Measurements from ENCODE around the gene CCDC106.

CCDC106 gene

DNA sequence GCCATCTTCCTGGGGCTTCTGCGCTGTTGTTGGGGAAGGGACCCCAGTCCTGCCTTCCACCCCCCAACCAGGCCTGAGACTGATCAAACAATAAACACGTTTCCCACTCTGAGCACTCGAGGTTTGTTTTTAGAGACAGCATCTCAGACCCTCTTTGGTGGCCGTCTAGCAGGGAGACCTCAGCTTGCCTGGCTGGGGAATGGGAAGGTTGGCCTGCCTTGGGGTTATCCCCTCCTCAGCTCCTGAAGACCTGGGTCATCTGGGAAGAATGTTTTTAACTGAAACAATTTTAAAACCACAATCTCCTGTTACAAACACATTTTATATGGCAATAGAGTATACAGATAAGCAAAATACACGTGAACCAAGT lies 2.5 kb upstream of the CCDC106 start:
- peak overlapping the region; percentile 71; the same call in 1 of the 2 replicates for H3K4me3 ChIP-seq (ENCODE audit: low read depth, low read length)
- no peak for DNase-seq (ENCODE audit: low read depth)
- TF ChIP-seq, protein P1, sequence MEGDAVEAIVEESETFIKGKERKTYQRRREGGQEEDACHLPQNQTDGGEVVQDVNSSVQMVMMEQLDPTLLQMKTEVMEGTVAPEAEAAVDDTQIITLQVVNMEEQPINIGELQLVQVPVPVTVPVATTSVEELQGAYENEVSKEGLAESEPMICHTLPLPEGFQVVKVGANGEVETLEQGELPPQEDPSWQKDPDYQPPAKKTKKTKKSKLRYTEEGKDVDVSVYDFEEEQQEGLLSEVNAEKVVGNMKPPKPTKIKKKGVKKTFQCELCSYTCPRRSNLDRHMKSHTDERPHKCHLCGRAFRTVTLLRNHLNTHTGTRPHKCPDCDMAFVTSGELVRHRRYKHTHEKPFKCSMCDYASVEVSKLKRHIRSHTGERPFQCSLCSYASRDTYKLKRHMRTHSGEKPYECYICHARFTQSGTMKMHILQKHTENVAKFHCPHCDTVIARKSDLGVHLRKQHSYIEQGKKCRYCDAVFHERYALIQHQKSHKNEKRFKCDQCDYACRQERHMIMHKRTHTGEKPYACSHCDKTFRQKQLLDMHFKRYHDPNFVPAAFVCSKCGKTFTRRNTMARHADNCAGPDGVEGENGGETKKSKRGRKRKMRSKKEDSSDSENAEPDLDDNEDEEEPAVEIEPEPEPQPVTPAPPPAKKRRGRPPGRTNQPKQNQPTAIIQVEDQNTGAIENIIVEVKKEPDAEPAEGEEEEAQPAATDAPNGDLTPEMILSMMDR (IDR thresholded peaks at IDR 0.05; ENCODE audit: low read depth, low read length, missing control alignments) = no peak

DNA sequence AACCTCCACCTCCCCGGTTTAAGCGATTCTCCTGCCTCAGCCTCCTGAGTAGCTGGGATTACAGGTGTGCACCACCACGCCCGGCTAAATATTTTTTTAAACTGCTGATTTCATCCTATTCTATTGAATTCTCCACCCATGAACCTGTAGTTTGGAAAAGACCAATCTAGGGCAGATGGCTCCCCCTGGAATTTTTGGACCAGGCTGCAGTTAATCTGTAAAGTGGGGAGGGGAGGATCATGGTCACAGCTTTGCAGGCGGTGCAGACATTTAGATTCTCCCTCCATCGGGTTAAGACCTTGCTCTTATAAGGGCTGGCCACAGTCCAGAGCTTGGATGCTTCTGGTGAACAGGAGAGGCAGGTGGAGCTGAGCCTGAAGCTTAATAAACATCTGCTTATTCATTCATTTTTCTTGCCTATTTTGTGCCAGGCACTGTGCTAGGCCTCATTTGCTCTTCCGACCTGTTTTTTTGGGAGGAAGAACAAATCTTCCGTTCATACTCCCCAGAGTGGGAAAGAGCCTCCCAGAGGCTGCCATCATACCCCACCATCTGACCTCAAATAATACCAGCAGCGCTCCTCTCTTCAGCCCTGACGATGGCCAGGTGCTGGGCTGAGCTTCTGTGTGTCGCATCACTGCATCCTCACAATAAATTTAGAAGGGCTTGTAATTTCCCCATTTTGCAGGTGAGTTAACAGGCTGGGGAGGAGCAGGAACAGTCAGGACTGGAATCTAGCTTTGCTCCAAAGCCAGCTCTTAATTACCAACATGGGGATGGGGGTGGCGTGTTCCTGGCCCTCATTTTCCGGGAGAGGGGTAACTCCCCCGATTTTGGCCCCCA lies 902 bp upstream of the CCDC106 start:
- no peak for DNase-seq (ENCODE audit: low read depth)
- TF ChIP-seq, protein P1 (IDR thresholded peaks at IDR 0.05; ENCODE audit: low read depth, low read length, missing control alignments) = no peak
- H3K4me3 ChIP-seq (ENCODE audit: low read depth, low read length) = peak overlapping the region; percentile 64

DNA sequence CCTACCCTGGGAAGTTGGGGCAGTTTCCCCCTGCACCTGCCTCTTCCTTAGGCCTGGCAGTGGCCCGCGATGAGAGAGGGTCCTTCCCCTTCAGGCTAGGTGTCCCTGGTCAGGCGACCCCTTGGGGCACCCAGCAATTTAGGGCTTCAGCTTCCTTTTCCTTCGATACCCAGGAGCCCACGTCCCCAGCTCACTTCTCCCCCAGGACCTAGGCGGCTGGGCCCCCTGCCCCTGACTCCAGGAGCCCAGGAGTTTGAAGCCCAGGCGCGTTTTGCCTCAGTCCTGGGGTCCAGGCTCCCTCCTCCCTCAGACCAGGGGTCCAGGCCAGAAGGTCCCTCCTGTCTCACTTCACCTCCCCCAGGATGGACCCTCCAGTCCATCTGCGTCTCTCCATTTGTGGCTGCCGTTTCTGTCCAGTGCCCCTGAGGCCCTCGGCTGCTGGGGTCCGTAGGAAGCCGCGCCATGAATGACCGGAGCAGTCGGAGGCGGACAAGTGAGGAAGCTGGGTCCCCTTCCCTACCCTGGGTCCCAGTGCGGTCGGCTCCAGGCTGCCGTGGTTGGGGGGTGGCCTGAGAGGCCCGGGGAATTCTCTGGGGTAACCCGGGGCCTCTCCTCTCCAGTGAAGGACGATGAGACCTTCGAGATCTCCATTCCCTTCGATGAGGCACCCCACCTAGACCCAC lies 714 bp downstream of the CCDC106 start:
- H3K4me3 ChIP-seq (ENCODE audit: low read depth, low read length) = peak overlapping the region; percentile 64
- DNase-seq (ENCODE audit: low read depth) = no peak
- TF ChIP-seq, protein P1 (IDR thresholded peaks at IDR 0.05; ENCODE audit: low read depth, low read length, missing control alignments) = no peak

DNA sequence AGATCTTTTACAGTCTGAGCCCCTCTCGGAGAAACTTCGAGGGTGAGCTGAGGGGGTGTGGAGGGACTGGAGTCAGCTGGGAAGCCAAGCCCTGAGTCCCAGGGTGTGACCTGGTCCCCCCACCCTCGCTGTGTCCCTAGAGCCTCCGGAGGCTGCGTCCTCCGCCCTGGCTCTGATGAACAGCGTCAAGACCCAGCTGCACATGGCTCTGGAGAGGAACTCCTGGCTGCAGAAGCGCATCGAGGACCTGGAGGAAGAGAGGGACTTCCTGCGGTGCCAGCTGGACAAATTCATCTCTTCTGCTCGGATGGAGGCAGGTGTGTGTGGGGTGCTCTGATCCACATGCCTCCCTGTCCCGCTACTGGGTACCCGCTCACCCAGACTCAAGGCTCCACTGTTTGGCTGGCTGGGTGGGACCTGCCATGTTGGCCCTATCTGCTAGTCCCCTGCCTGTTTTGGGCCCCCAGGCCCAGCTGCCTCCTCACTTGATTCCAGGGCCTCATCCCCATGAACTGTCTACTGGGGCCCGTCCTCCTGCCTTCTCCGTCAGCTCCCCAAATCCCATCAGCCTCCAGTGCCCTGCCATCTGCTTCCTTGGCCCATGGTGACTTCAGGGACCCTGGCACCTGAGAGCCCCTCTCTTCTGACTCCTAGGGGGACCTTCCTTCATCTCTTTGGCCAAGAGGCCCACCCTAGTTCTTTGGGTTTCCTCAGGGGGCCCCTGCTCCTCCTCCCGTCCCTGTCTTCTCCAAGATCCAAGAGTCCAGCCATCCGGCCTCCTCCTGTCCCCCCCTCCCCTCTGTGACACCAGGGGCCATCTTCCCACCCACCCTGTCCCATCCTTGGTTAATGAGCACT lies 1.5 kb downstream of the CCDC106 start:
- H3K4me3 ChIP-seq (ENCODE audit: low read depth, low read length) = peak overlapping the region; percentile 64
- no peak for DNase-seq (ENCODE audit: low read depth)
- TF ChIP-seq, protein P1 (IDR thresholded peaks at IDR 0.05; ENCODE audit: low read depth, low read length, missing control alignments) = no peak

DNA sequence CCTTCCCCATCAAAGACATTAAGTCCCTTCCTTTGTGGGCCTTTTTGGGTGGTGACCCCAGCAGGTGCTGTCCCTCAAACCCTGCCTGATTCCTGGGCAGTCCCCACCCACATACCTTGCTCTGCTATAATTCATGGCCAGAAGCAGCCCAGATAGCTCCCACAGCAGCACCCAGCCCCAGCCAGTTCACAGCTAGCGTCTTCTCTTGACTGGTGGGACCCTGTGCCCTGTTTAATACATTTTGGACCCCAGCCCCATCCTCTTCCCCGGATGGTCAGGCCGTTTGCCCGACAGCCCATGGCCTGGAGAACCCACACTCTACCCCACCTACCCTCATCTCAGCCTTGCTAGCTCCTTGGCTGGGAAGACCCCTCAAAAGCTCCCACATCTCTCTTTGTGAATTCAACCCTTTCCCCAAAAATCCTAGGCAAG lies 2.1 kb downstream of the CCDC106 start:
- DNase-seq (ENCODE audit: low read depth) = no peak
- TF ChIP-seq, protein P1 (IDR thresholded peaks at IDR 0.05; ENCODE audit: low read depth, low read length, missing control alignments) = no peak
- no peak overlapping the region for H3K4me3 ChIP-seq (ENCODE audit: low read depth, low read length)

DNA sequence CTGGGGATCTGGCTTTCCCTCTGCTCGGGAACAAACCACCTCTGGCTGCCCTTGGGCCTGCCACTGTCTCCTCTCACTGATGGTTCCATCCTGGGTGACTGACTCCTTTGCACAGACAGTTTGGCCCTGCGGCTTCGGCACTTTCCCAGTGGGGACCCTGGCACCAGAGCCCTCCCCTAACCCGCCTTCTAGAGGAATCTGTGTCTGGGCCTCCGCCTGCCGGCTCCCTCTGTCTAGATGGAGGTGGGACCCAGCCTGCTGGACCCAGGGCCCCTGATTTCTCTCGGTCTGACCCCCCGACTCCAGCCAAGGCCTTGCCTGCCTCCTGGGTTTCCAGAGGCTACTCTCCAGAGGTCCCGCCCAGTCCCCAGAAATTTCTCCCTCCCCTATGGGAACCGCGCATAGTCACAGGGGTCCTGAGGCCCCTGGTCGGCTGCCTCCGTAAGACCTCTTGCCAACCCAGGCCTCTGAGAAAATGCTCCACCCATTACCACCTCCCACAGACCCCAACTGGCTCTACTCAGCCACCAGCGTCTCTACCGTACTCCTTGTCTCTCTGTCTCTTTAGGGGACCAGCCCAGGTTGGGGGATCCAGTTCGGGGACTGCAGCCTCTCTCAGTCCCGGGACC lies 2.7 kb downstream of the CCDC106 start:
- DNase-seq (ENCODE audit: low read depth) = no peak
- no peak overlapping the region for H3K4me3 ChIP-seq (ENCODE audit: low read depth, low read length)
- TF ChIP-seq, protein P1 (IDR thresholded peaks at IDR 0.05; ENCODE audit: low read depth, low read length, missing control alignments) = no peak
